ENCODE results near the gene SESN2. TPM values are rescaled to one million over a fixed set of nuclear protein-coding genes. Genes with fewer than 3 reads are reported as not detected.

Gene SESN2
- total RNA-seq, 1 experiment from 2014 or later: 36.8 TPM

GRCh38 chr1:28329395-28330153 lies 70.3 kb downstream of the SESN2 start:
- H3K4me2 ChIP-seq (ENCODE audit: low read length): peak overlapping the region; percentile 77
- H3K9me3 ChIP-seq (ENCODE audit: control insufficient read depth in 1 of 2, insufficient read depth in 1 of 2, low read depth in 1 of 2, low read length in 2 of 2): no peaks in the 10 kb centered on the region
- no peak overlapping the region for H2AFZ ChIP-seq (ENCODE audit: low read depth, low read length, poor library complexity, severe bottlenecking)
- CTCF ChIA-PET: interaction anchor here (1.0 to 1.4 kb wide), 2 partner anchors 15 to 81 kb away, joined by 3 to 10 read pairs; no protein-coding TSS in a partner anchor
- ATAC-seq: peak; percentile 55
- POLR2A ChIA-PET: interaction anchor here (0.7 to 2.6 kb wide), 19 partner anchors 8 to 1666 kb away, joined by 3 to 18 read pairs (median 5); partner anchors contain the start of gene ATP5IF1
- H3K4me1 ChIP-seq (ENCODE audit: control insufficient read depth in 1 of 2, insufficient read depth in 2 of 2, low read length in 2 of 2): peaks cover 4 to 18% of the 10 kb centered on the region in 2 experiments; a peak in 3 of 4 replicates
- intact Hi-C loops (cut with micrococcal nuclease): no loop called here
- peaks cover 16 to 22% of the 10 kb centered on the region in 2 experiments; a peak in 3 of 4 replicates for H3K36me3 ChIP-seq (ENCODE audit: control insufficient read depth in 1 of 2, insufficient read depth in 2 of 2, low read length in 2 of 2)
- no peaks in the 10 kb centered on the region for H3K27me3 ChIP-seq (ENCODE audit: insufficient read depth, low read length)
- TF ChIP-seq CEBPB (IDR thresholded peaks at IDR 0.05; ENCODE audit: low read depth) (no peak), CBX3 (IDR thresholded peaks at IDR 0.05; ENCODE audit: low read depth) (no peak), JUND (IDR thresholded peaks at IDR 0.05) (no peak), EZH2 (IDR thresholded peaks at IDR 0.05) (no peak), RAD21 (IDR thresholded peaks at IDR 0.05; ENCODE audit: low read depth) (no peak; the same call in 1 of the 2 replicates), ZBTB33 (IDR thresholded peaks at IDR 0.05; ENCODE audit: extremely low read depth, insufficient replicate concordance, low read length) (no peak), ZFX (IDR thresholded peaks at IDR 0.05) (no peak), YY1 (IDR thresholded peaks at IDR 0.05; ENCODE audit: extremely low read depth, insufficient replicate concordance, low read depth, low read length) (no peak), SRF (IDR thresholded peaks at IDR 0.05; ENCODE audit: low read depth) (no peak), TCF7L2 (IDR thresholded peaks at IDR 0.05; ENCODE audit: borderline replicate concordance, extremely low read depth, insufficient read depth, insufficient read length) (no peak), SP1 (IDR thresholded peaks at IDR 0.05; ENCODE audit: low read depth) (no peak), POLR2AphosphoS5 (IDR thresholded peaks at IDR 0.05; ENCODE audit: low read depth, low read length) (no peak)
- TF ChIP-seq, protein P1, sequence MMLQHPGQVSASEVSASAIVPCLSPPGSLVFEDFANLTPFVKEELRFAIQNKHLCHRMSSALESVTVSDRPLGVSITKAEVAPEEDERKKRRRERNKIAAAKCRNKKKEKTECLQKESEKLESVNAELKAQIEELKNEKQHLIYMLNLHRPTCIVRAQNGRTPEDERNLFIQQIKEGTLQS (IDR thresholded peaks at IDR 0.05): no peak
- peak overlapping the region; percentile 68 to 91 for H3K4me3 ChIP-seq (replicated peaks in 1 of 2; ENCODE audit: low read depth in 1 of 2, low read length in 2 of 2)
- BruUV-seq (replicated peaks): TSS peak; percentile 82
- RAD21 ChIA-PET (ENCODE audit: low non-redundant PET in 1 of 2, low total read pairs in 2 of 2, uncharacterized antibody in 2 of 2, unreplicated experiment in 2 of 2): interaction anchor here (0.7 to 1.3 kb wide), 3 partner anchors 42 to 81 kb away, joined by 3 to 6 read pairs (median 3); no protein-coding TSS in a partner anchor
- DNase-seq (ENCODE audit: low read depth, low spot score): no peak
- peaks cover 14% of the 10 kb centered on the region for H3K79me2 ChIP-seq (ENCODE audit: insufficient read depth, low read length)
- no peaks in the 10 kb centered on the region for H3K9me2 ChIP-seq (ENCODE audit: insufficient read depth)
- peak overlapping the region; percentile 75 for H3K9ac ChIP-seq (ENCODE audit: low read length)
- peak overlapping the region; percentile 84 for H3K27ac ChIP-seq (ENCODE audit: low read depth, low read length)
- H4K20me1 ChIP-seq (ENCODE audit: insufficient read depth): no peaks in the 10 kb centered on the region

Other genes starting within 250 kb of the SESN2 start
- 25.9 TPM for gene EYA3, start 170.9 kb upstream of the SESN2 start, total RNA-seq (2021; ENCODE audit: unreplicated experiment)
- 1.3 TPM for gene PTAFR, start 82.8 kb upstream of the SESN2 start, total RNA-seq (2021; ENCODE audit: unreplicated experiment)
- 102 TPM for gene DNAJC8, start 26.5 kb upstream of the SESN2 start, total RNA-seq (2021; ENCODE audit: unreplicated experiment)
- gene ATP5IF1, start 23.4 kb upstream of the SESN2 start, total RNA-seq (2021; ENCODE audit: unreplicated experiment): 169 TPM
- 23.8 TPM for gene MED18, start 69.5 kb downstream of the SESN2 start, total RNA-seq (2021; ENCODE audit: unreplicated experiment)
- gene PHACTR4, start 110.2 kb downstream of the SESN2 start, total RNA-seq (2021; ENCODE audit: unreplicated experiment): 36.0 TPM
- 124 TPM for gene RCC1, start 246.5 kb downstream of the SESN2 start, total RNA-seq (2021; ENCODE audit: unreplicated experiment)